ENCODE results near the gene MRPL10. TPM values are rescaled to one million over a fixed set of nuclear protein-coding genes. Genes with fewer than 3 reads are reported as not detected.

MRPL10 gene
- total RNA-seq, 1 experiment from 2014 or later = 67.2 TPM

DNA sequence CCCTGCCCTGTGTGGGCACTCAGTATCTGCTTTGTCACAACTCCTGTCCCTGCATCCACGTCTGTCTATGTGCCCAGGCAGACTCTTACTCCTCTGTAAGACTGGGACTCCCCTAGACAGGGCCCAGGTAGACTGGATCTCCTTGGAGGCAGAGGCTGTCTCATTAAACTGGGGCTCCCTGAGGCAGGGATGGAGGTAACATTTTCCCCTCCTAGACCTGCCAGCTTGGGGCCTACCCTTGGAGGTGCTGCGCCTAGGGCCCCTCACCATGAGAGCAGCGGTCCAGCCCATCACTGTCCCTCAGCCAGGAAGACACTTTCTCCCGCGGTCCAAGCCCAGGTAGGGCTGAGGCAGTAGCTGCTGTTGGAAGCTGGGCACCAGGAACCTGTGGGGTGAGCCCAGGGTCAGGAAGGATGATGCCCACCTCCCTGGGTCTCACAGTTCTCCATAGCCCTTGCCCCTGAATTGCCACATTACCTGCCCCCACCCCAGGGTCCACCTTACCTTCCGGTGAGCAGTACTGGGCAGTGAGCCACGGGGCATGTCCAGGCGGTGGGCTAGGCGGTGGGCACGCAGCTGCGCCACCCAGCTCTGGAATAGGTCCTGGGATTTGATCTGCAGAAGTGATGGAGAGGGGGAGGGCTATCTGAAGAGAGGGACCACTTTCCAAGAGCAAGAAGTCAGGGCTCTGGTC, 13.2 kb downstream of the MRPL10 start:
- no peak overlapping the region for H4K5ac ChIP-seq (ENCODE audit: insufficient read length, low read depth, low read length)
- H3K36me3 Mint-ChIP-seq (ENCODE audit: insufficient read depth in 1 of 3, low read depth in 3 of 3) = peaks cover 0 to 10% (median 0%) of the 10 kb centered on the region in 3 experiments; a peak in 2 of 7 replicates
- no peaks in the 10 kb centered on the region for H3K27me3 ChIP-seq (ENCODE audit: insufficient read depth, low read length)
- H3K18ac ChIP-seq (ENCODE audit: insufficient read length, low read depth, low read length) = no peak overlapping the region
- H3K23ac ChIP-seq (ENCODE audit: insufficient read length, low read depth, low read length) = no peak overlapping the region
- no peak overlapping the region for H2BK5ac ChIP-seq (ENCODE audit: insufficient read length, low read length)
- no peak overlapping the region for H3K9ac ChIP-seq (ENCODE audit: extremely low read depth, insufficient read length, low read length)
- peaks cover 7% of the 10 kb centered on the region for H3K23me2 ChIP-seq (ENCODE audit: insufficient read length, low read depth, low read length, poor library complexity, severe bottlenecking)
- H3K4me3 Mint-ChIP-seq = no peak overlapping the region
- DNase-seq = no peak
- no peaks in the 10 kb centered on the region for H3K9me3 ChIP-seq (ENCODE audit: control insufficient read depth, low read depth, low read length)
- no peak overlapping the region for H3K4me2 ChIP-seq (ENCODE audit: insufficient read depth, insufficient read length, low read length)
- no peaks in the 10 kb centered on the region for H3K79me1 ChIP-seq (ENCODE audit: insufficient read depth, low read depth, low read length, poor library complexity, severe bottlenecking)
- H3K9me3 Mint-ChIP-seq = no peaks in the 10 kb centered on the region
- no peak overlapping the region for H4K91ac ChIP-seq (ENCODE audit: insufficient read length, low read depth, low read length)
- H3K27me3 Mint-ChIP-seq (ENCODE audit: low read depth) = no peaks in the 10 kb centered on the region
- no peak overlapping the region for H2BK20ac ChIP-seq (ENCODE audit: low read depth, low read length, poor library complexity, severe bottlenecking)
- H2AK5ac ChIP-seq (ENCODE audit: insufficient read length, low read length) = no peak overlapping the region
- no peak overlapping the region for H4K8ac ChIP-seq (replicated peaks; ENCODE audit: insufficient read length, low read depth, low read length)
- TF ChIP-seq, protein P1, sequence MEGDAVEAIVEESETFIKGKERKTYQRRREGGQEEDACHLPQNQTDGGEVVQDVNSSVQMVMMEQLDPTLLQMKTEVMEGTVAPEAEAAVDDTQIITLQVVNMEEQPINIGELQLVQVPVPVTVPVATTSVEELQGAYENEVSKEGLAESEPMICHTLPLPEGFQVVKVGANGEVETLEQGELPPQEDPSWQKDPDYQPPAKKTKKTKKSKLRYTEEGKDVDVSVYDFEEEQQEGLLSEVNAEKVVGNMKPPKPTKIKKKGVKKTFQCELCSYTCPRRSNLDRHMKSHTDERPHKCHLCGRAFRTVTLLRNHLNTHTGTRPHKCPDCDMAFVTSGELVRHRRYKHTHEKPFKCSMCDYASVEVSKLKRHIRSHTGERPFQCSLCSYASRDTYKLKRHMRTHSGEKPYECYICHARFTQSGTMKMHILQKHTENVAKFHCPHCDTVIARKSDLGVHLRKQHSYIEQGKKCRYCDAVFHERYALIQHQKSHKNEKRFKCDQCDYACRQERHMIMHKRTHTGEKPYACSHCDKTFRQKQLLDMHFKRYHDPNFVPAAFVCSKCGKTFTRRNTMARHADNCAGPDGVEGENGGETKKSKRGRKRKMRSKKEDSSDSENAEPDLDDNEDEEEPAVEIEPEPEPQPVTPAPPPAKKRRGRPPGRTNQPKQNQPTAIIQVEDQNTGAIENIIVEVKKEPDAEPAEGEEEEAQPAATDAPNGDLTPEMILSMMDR (conservative IDR thresholded peaks at IDR 0.05) = no peak
- no peaks in the 10 kb centered on the region for H4K20me1 ChIP-seq (ENCODE audit: control insufficient read depth, insufficient read depth, insufficient read length)
- H3K27ac ChIP-seq (ENCODE audit: insufficient read length, low read depth, low read length) = no peak overlapping the region
- no peak overlapping the region for H3K27ac Mint-ChIP-seq
- no peak overlapping the region for H3K4ac ChIP-seq (ENCODE audit: low read depth, low read length)
- H3K79me2 ChIP-seq (ENCODE audit: insufficient read depth, low read length) = no peaks in the 10 kb centered on the region; the same call in 1 of the 2 replicates
- H2BK120ac ChIP-seq (ENCODE audit: low read depth, low read length, poor library complexity, severe bottlenecking) = no peak overlapping the region
- no peak overlapping the region for H2BK15ac ChIP-seq (ENCODE audit: low read depth, low read length)
- H2BK12ac ChIP-seq (ENCODE audit: insufficient read length, low read depth, low read length) = no peak overlapping the region
- H3K56ac ChIP-seq (ENCODE audit: insufficient read length, low read depth, low read length) = no peak overlapping the region
- no peaks in the 10 kb centered on the region for H3K4me1 ChIP-seq (ENCODE audit: insufficient read depth, low read length)
- WGBS (ENCODE audit: extremely low coverage, insufficient read length, low lambda C conversion rate) = no CpG with 5 or more reads among the region's 11 CpGs
- H3T11ph ChIP-seq (ENCODE audit: low read length) = no peak overlapping the region
- H3K4me1 Mint-ChIP-seq = peaks cover 12 to 19% of the 10 kb centered on the region in 2 experiments
- H3K14ac ChIP-seq (ENCODE audit: insufficient read depth, low read length) = no peak overlapping the region
- H2AFZ ChIP-seq (ENCODE audit: low read length) = no peak overlapping the region

Measured in H9 (cell line).